Activated CD8-positive, alpha-beta T cell treated with anti-CD3 and anti-CD28 coated beads for 36 hours (primary cell): Measurements from ENCODE around the gene SUSD6. TPM values are rescaled to one million over a fixed set of nuclear protein-coding genes. Genes with fewer than 3 reads are reported as not detected.

Experiments used
- ATAC-seq: fragments of 200-7000 bp; cut with Tn5 transposase; one replicate; pipeline ENCODE4 v1.10.0; 2021; ENCODE audit warnings: mild to moderate bottlenecking, moderate library complexity
- CTCF ChIA-PET: fragments of 350-600 bp; sonication (Branson Sonifier 250); formaldehyde crosslinking; loops from one replicate; lab custom pipeline; 2021; ENCODE audit warnings: antibody characterized with exemption; lab: Charles Lee
- POLR2A ChIA-PET: fragments of 350-600 bp; sonication (Branson Sonifier 250); formaldehyde crosslinking; loops from one replicate; lab custom pipeline; 2021; ENCODE audit warnings: antibody characterized with exemption; lab: Charles Lee
- DNase-seq: peaks from one replicate; pipeline ENCODE4 v3.0.0-alpha.2; 2020
- H3K27ac Mint-ChIP-seq: one replicate; pipeline ENCODE4 v1.8.0; 2021; ENCODE audit warnings: mild to moderate bottlenecking, mixed read lengths
- H3K27me3 Mint-ChIP-seq: one replicate; pipeline ENCODE4 v1.8.0; 2021; ENCODE audit warnings: mixed read lengths
- H3K36me3 Mint-ChIP-seq: one replicate; pipeline ENCODE4 v1.8.0; 2021; ENCODE audit warnings: low read depth, mixed read lengths
- H3K4me1 Mint-ChIP-seq: one replicate; pipeline ENCODE4 v1.8.0; 2021; ENCODE audit warnings: low read depth, mixed read lengths
- H3K4me3 Mint-ChIP-seq: one replicate; pipeline ENCODE4 v1.8.0; 2021; ENCODE audit warnings: mild to moderate bottlenecking, moderate library complexity, mixed read lengths
- H3K9me3 Mint-ChIP-seq: one replicate; pipeline ENCODE4 v1.8.0; 2021; ENCODE audit warnings: mixed read lengths
- CTCF ChIP-seq: fragments of 200-600 bp; IDR thresholded peaks from one replicate; pipeline ENCODE4 v1.8.0; 2022; ENCODE audit warnings: antibody characterized with exemption, mild to moderate bottlenecking
- intact Hi-C: fragments of 100-400 bp; cut with micrococcal nuclease; formaldehyde crosslinking; loops from one replicate; pipeline ENCODE4 v1.10.0; 2022
- total RNA-seq, 2 experiments: library from RNA; stranded (reverse); gene quantifications; one replicate each; pipeline ENCODE4 v1.2.3, GENCODE V29; 2021

The SUSD6 gene
- total RNA-seq, 2 experiments from 2014 or later, result 35.7 to 36.2 TPM

GRCh38 chr14:69570836-69571330 lies 40.5 kb upstream of the SUSD6 start:
- Mint-ChIP-seq H3K27me3 (peaks cover 59% of the 10 kb centered on the region), H3K4me3 (no peak overlapping the region), H3K27ac (no peak overlapping the region), H3K36me3 (no peaks in the 10 kb centered on the region), H3K4me1 (peaks cover 5% of the 10 kb centered on the region), H3K9me3 (no peaks in the 10 kb centered on the region)
- DNase-seq (no peak), ATAC-seq (no peak)
- ChIA-PET POLR2A (no interaction called here), CTCF (interaction anchor here (1.1 to 5.8 kb wide), 7 partner anchors 10 to 329 kb away, joined by 3 to 51 read pairs (median 4); no protein-coding TSS in a partner anchor)
- intact Hi-C loops, result no loop called here
- TF ChIP-seq CTCF, result no peak

- DNase-seq, result no peak
- Mint-ChIP-seq H3K27ac (no peak overlapping the region), H3K36me3 (no peaks in the 10 kb centered on the region), H3K9me3 (no peaks in the 10 kb centered on the region), H3K4me1 (peaks cover 5% of the 10 kb centered on the region), H3K27me3 (peaks cover 60% of the 10 kb centered on the region), H3K4me3 (no peak overlapping the region)
- ChIA-PET CTCF (interaction anchor here (0.6 to 5.9 kb wide), 13 partner anchors 10 to 472 kb away, joined by 3 to 52 read pairs (median 3); no protein-coding TSS in a partner anchor), POLR2A (no interaction called here)
- TF ChIP-seq CTCF, result no peak
- no peak for ATAC-seq
- intact Hi-C loops, result loop anchor here (2.0 kb wide), 1 partner anchor 17 kb away; no protein-coding TSS in a partner anchor
Observed at GRCh38 chr14:69571449-69572029, 39.9 kb upstream of the SUSD6 start.

GRCh38 chr14:69572030-69572840 lies 39.2 kb upstream of the SUSD6 start:
- ChIA-PET POLR2A (interaction anchor here (0.6 to 0.7 kb wide), 2 partner anchors 24 to 195 kb away, joined by 3 read pairs; no protein-coding TSS in a partner anchor), CTCF (interaction anchor here (0.6 to 5.9 kb wide), 14 partner anchors 11 to 473 kb away, joined by 3 to 52 read pairs (median 3); no protein-coding TSS in a partner anchor)
- H3K4me3 Mint-ChIP-seq, result no peak overlapping the region
- TF ChIP-seq CTCF, result no peak
- H3K36me3 Mint-ChIP-seq, result no peaks in the 10 kb centered on the region
- no peak overlapping the region for H3K27ac Mint-ChIP-seq
- H3K9me3 Mint-ChIP-seq, result no peaks in the 10 kb centered on the region
- peaks cover 5% of the 10 kb centered on the region for H3K4me1 Mint-ChIP-seq
- H3K27me3 Mint-ChIP-seq, result peaks cover 62% of the 10 kb centered on the region
- DNase-seq (no peak), ATAC-seq (no peak)
- intact Hi-C loops, result loop anchor here (2.0 kb wide), 1 partner anchor 17 kb away; no protein-coding TSS in a partner anchor

- ATAC-seq (no peak), DNase-seq (no peak)
- Mint-ChIP-seq H3K4me1 (peaks cover 5% of the 10 kb centered on the region), H3K9me3 (no peaks in the 10 kb centered on the region), H3K27ac (no peak overlapping the region), H3K36me3 (no peaks in the 10 kb centered on the region), H3K4me3 (no peak overlapping the region), H3K27me3 (peaks cover 57% of the 10 kb centered on the region)
- TF ChIP-seq CTCF, result no peak
- CTCF ChIA-PET, result interaction anchor here (0.9 to 5.9 kb wide), 8 partner anchors 10 to 331 kb away, joined by 3 to 52 read pairs (median 6); no protein-coding TSS in a partner anchor
- POLR2A ChIA-PET, result interaction anchor here (0.7 kb wide), 1 partner anchor 24 kb away, joined by 3 read pairs; no protein-coding TSS in a partner anchor
- intact Hi-C loops, result loop anchor here (2.0 kb wide), 1 partner anchor 18 kb away; no protein-coding TSS in a partner anchor
Observed at GRCh38 chr14:69572841-69573135, 38.6 kb upstream of the SUSD6 start.
